ENCODE measurements around the gene PKP3. TPM values are rescaled to one million over a fixed set of nuclear protein-coding genes. Genes with fewer than 3 reads are reported as not detected.

Gene PKP3
- total and polyA plus RNA-seq, 8 donors: 26.3 to 356 (median 80.8) TPM

DNA sequence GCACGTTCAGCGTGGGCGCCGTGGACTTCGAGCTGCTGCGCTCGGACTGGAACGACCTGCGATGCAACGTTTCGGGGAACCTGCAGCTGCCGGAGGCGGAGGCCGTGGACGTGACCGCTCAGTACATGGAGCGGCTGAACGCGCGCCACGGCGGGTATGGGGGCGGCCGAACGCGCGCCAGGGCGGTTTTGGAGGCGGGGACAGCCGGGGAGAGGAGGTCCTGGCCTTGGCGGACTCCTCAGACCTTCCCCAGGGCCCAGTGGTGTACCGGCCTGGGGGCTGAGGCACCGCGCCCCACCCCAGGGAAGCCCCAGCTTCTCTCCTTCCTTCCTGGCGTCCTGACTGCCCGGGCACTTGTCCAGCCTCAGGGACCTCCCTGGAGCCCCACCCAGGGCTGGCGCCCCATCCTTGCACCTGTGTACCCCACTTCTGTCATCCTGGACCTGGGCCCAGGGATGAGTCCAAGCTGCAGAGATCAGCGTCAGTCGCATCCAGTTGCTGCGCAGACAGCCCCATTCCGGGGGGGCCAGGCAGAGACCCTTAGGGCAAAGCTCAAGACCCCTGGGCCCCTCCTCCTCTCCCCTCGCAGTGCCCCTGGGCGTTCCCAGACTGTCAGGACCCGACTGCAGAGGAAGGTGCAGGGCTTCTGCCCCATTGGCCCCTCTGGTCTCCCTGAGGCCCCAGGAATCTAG is 16.7 kb upstream of the PKP3 start:
- Histone ChIP-seq H3K36me3 (no peaks in the 10 kb centered on the region), H3K27me3 (peaks cover 0 to 24% (median 7%) of the 10 kb centered on the region in 3 donors), H3K27ac (no peak overlapping the region), H3K4me1 (no peaks in the 10 kb centered on the region), H3K4me3 (no peak overlapping the region), H3K9me3 (no peaks in the 10 kb centered on the region)
- TF ChIP-seq POLR2A (IDR thresholded peaks at IDR 0.05) (no peak), CTCF (IDR thresholded peaks at IDR 0.05) (no peak), POLR2AphosphoS5 (IDR thresholded peaks at IDR 0.05) (no peak), EP300 (IDR thresholded peaks at IDR 0.05) (no peak)
- intact Hi-C loops (cut with DNase I; ENCODE audit: low total_unique reads): no loop called here
- 86 to 92% (median 90%) methylated on average over 25 to 44 of the region's 44 CpGs for WGBS, 5 donors
- no peak for DNase-seq

- no peak overlapping the region for H3K27ac ChIP-seq
- TF ChIP-seq CTCF (IDR thresholded peaks at IDR 0.05): no peak
- TF ChIP-seq POLR2AphosphoS5 (IDR thresholded peaks at IDR 0.05): no peak
- no peak for TF ChIP-seq POLR2A (IDR thresholded peaks at IDR 0.05)
- TF ChIP-seq EP300 (IDR thresholded peaks at IDR 0.05): no peak
- H3K4me1 ChIP-seq: no peaks in the 10 kb centered on the region
- no peaks in the 10 kb centered on the region for H3K9me3 ChIP-seq
- H3K4me3 ChIP-seq: no peak overlapping the region
- 75 to 81% (median 78%) methylated on average over 11 of the region's 11 CpGs for WGBS, 5 donors
- peaks cover 0 to 24% (median 7%) of the 10 kb centered on the region in 3 donors for H3K27me3 ChIP-seq
- no peaks in the 10 kb centered on the region for H3K36me3 ChIP-seq
- intact Hi-C loops (cut with DNase I; ENCODE audit: low total_unique reads): no loop called here
- DNase-seq: no peak
Observed at GRCh38 chr11:377883-378500, 16.0 kb upstream of the PKP3 start.

- WGBS, 5 donors: 89 to 93% (median 91%) methylated on average over 79 to 87 of the region's 87 CpGs
- no peak overlapping the region for H3K27ac ChIP-seq
- DNase-seq: no peak
- TF ChIP-seq EP300 (IDR thresholded peaks at IDR 0.05) (no peak), POLR2AphosphoS5 (IDR thresholded peaks at IDR 0.05) (no peak)
- peaks cover 0 to 29% (median 10%) of the 10 kb centered on the region in 3 donors for H3K27me3 ChIP-seq
- H3K4me3 ChIP-seq: no peak overlapping the region
- H3K36me3 ChIP-seq: no peaks in the 10 kb centered on the region
- H3K4me1 ChIP-seq: no peaks in the 10 kb centered on the region
- intact Hi-C loops (cut with DNase I; ENCODE audit: low total_unique reads): no loop called here
- no peaks in the 10 kb centered on the region for H3K9me3 ChIP-seq
Observed at GRCh38 chr11:379205-380094, 14.6 kb upstream of the PKP3 start.

DNA sequence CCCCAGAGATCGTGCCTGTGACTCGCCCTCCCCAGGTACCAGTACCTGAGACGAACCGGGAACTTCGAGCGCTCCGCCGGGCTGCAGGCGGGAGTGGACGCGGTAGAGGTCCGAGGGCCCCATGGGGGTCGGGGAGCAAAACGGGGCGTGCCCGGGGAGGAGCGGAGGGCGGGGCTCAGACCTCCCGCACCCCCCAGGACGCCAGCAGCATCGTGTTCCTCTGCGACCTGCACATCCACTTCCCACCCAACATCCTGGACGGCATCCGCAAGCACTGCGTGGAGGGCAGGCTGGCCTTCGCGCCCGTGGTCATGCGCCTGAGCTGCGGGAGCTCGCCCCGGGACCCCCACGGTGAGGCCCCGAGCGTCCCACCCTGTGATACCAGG is 13.9 kb upstream of the PKP3 start:
- no peak for DNase-seq
- TF ChIP-seq POLR2A (IDR thresholded peaks at IDR 0.05) (no peak), EP300 (IDR thresholded peaks at IDR 0.05) (no peak), CTCF (IDR thresholded peaks at IDR 0.05) (no peak), POLR2AphosphoS5 (IDR thresholded peaks at IDR 0.05) (no peak)
- Histone ChIP-seq H3K9me3 (no peaks in the 10 kb centered on the region), H3K27ac (no peak overlapping the region), H3K36me3 (no peaks in the 10 kb centered on the region), H3K27me3 (peaks cover 0 to 30% (median 10%) of the 10 kb centered on the region in 3 donors), H3K4me1 (no peaks in the 10 kb centered on the region), H3K4me3 (no peak overlapping the region)
- WGBS, 5 donors: 91 to 96% (median 94%) methylated on average over 28 to 35 of the region's 35 CpGs
- intact Hi-C loops (cut with DNase I; ENCODE audit: low total_unique reads): no loop called here

All from stomach (tissue), 9 donors.